Spinal cord (tissue), 10 donors: ENCODE results near the gene SLC25A6. TPM values are rescaled to one million over a fixed set of nuclear protein-coding genes. Genes with fewer than 3 reads are reported as not detected.
"Not testable (repeated sequence)": the region's sequence is repeated elsewhere in the genome, so short reads cannot be mapped to it uniquely, and the experiment has no call there.

Experiments
- DNase-seq, 6 donors: peaks; one replicate each; pipeline versions ENCODE4 v3.0.0 to v3.0.0-alpha.2; 2013 to 2015; ENCODE audit warnings: low spot score in 6 of 6, low read depth in 4 of 6
- H3K27ac ChIP-seq: one replicate; pipeline ENCODE4 v1.5.1; 2013; ENCODE audit warnings: low read depth, low read length, control low read depth
- H3K27me3 ChIP-seq: one replicate; pipeline ENCODE4 v1.6.1; 2013; ENCODE audit warnings: low read length; ENCODE audit not compliant: control insufficient read depth, insufficient read depth
- H3K36me3 ChIP-seq: one replicate; pipeline ENCODE4 v1.6.1; 2013; ENCODE audit warnings: low read length; ENCODE audit not compliant: control insufficient read depth, insufficient read depth
- H3K4me1 ChIP-seq: one replicate; pipeline ENCODE4 v1.6.1; 2013; ENCODE audit warnings: low read length; ENCODE audit not compliant: control insufficient read depth, insufficient read depth
- H3K4me3 ChIP-seq: one replicate; pipeline ENCODE4 v1.5.1; 2013; ENCODE audit warnings: low read depth, low read length, control low read depth
- H3K9me3 ChIP-seq: one replicate; pipeline ENCODE4 v1.6.1; 2013; ENCODE audit warnings: low read length; ENCODE audit not compliant: control insufficient read depth, insufficient read depth
- WGBS: methylation state at CpG from one replicate; pipeline ENCODE4 v1.1.5; 2013; ENCODE audit warnings: missing lambda C conversion rate; ENCODE audit not compliant: insufficient coverage; 5-methylcytosine and 5-hydroxymethylcytosine counted together
- polyA plus RNA-seq, 2 donors: library from polyadenylated mRNA; unstranded; fragments of 120-200 nt; gene quantifications; one replicate each; pipeline ENCODE4 v1.2.1, GENCODE V29; 2013; ENCODE audit not compliant: insufficient read length in 2 of 2
- total RNA-seq, 2 donors: library from RNA; depleted of rRNA in 1 of 2; stranded (reverse); fragments of 120-200 nt in 1 of 2; fragments of >200 nt in 1 of 2; gene quantifications; one replicate each; pipeline versions ENCODE4 v1.2.3 to v1.2.4, GENCODE V29; 2013 to 2014
- donor health status: healthy.

SLC25A6 gene
- total and polyA plus RNA-seq, 4 donors = 85.8 to 541 (median 334) TPM

- 67% methylated on average over 4 of the region's 4 CpGs for WGBS
- Histone ChIP-seq H3K9me3 (no peaks in the 10 kb centered on the region), H3K4me3 (no peak overlapping the region), H3K36me3 (peaks cover 74% of the 10 kb centered on the region), H3K27me3 (no peaks in the 10 kb centered on the region), H3K27ac (no peak overlapping the region), H3K4me1 (peaks cover 6% of the 10 kb centered on the region)
- no peak for DNase-seq
These were observed 32.4 kb downstream of the SLC25A6 start for GRCh38 chrX:1359477-1359873.

GRCh38 chrX:1358793-1359476, 33.0 kb downstream of the SLC25A6 start:
- no peak overlapping the region for H3K27ac ChIP-seq
- no peaks in the 10 kb centered on the region for H3K9me3 ChIP-seq
- no peaks in the 10 kb centered on the region for H3K27me3 ChIP-seq
- DNase-seq = no peak
- H3K36me3 ChIP-seq = peaks cover 71% of the 10 kb centered on the region
- peaks cover 6% of the 10 kb centered on the region for H3K4me1 ChIP-seq
- H3K4me3 ChIP-seq = no peak overlapping the region
- 77% methylated on average over 4 of the region's 6 CpGs for WGBS

GRCh38 chrX:1357993-1358392, 33.9 kb downstream of the SLC25A6 start:
- H3K4me3 ChIP-seq = no peak overlapping the region
- no peak for DNase-seq
- no peaks in the 10 kb centered on the region for H3K9me3 ChIP-seq
- H3K36me3 ChIP-seq = peaks cover 63% of the 10 kb centered on the region
- no peak overlapping the region for H3K27ac ChIP-seq
- H3K4me1 ChIP-seq = peaks cover 6% of the 10 kb centered on the region
- 100% methylated on average over 6 of the region's 10 CpGs for WGBS
- no peaks in the 10 kb centered on the region for H3K27me3 ChIP-seq

GRCh38 chrX:1355131-1356046, 36.5 kb downstream of the SLC25A6 start:
- no peak overlapping the region for H3K4me3 ChIP-seq
- H3K36me3 ChIP-seq = peaks cover 50% of the 10 kb centered on the region
- H3K4me1 ChIP-seq = peaks cover 6% of the 10 kb centered on the region
- no peaks in the 10 kb centered on the region for H3K9me3 ChIP-seq
- no peak for DNase-seq
- peak overlapping the region; percentile 19 for H3K27ac ChIP-seq
- 35% methylated on average over 9 of the region's 11 CpGs for WGBS
- H3K27me3 ChIP-seq = no peaks in the 10 kb centered on the region

- Histone ChIP-seq H3K4me1 (peaks cover 6% of the 10 kb centered on the region), H3K36me3 (peaks cover 45% of the 10 kb centered on the region), H3K9me3 (no peaks in the 10 kb centered on the region), H3K4me3 (no peak overlapping the region), H3K27me3 (no peaks in the 10 kb centered on the region), H3K27ac (no peak overlapping the region)
- no peak for DNase-seq
- WGBS = 94% methylated on average over 9 of the region's 11 CpGs
These were observed 37.6 kb downstream of the SLC25A6 start for GRCh38 chrX:1354036-1355019.

GRCh38 chrX:1351981-1352714, 39.8 kb downstream of the SLC25A6 start:
- DNase-seq = no peak
- no peaks in the 10 kb centered on the region for H3K27me3 ChIP-seq
- peaks cover 32% of the 10 kb centered on the region for H3K36me3 ChIP-seq
- WGBS = 94% methylated on average over 44 of the region's 49 CpGs
- peaks cover 6% of the 10 kb centered on the region for H3K4me1 ChIP-seq
- H3K9me3 ChIP-seq = no peaks in the 10 kb centered on the region
- no peak overlapping the region for H3K27ac ChIP-seq
- no peak overlapping the region for H3K4me3 ChIP-seq

- 93% methylated on average over 10 of the region's 15 CpGs for WGBS
- not testable (repeated sequence) for H3K4me3 ChIP-seq, H3K27me3 ChIP-seq, H3K27ac ChIP-seq, H3K4me1 ChIP-seq, H3K9me3 ChIP-seq, DNase-seq
- peaks cover 26% of the 10 kb centered on the region for H3K36me3 ChIP-seq
These were observed 42.3 kb downstream of the SLC25A6 start for GRCh38 chrX:1349606-1350005.

GRCh38 chrX:1341545-1342184, 50.2 kb downstream of the SLC25A6 start:
- H3K27ac ChIP-seq = no peak overlapping the region
- DNase-seq = no peak

More at GRCh38 chrX:1341545-1342184, 50.2 kb downstream of the SLC25A6 start:
- 90% methylated on average over 17 of the region's 22 CpGs for WGBS
- peaks cover 1% of the 10 kb centered on the region for H3K9me3 ChIP-seq
- H3K4me3 ChIP-seq = no peak overlapping the region
- peaks cover 25% of the 10 kb centered on the region for H3K36me3 ChIP-seq
- no peaks in the 10 kb centered on the region for H3K27me3 ChIP-seq
- H3K4me1 ChIP-seq = no peaks in the 10 kb centered on the region
